T-cell (primary cell): ENCODE measurements around the gene ZNRF3. TPM values are rescaled to one million over a fixed set of nuclear protein-coding genes. Genes with fewer than 3 reads are reported as not detected.
A peak's percentile ranks its signal among the peaks of the same experiment; 100 is the strongest.
"Not testable (repeated sequence)": the region's sequence is repeated elsewhere in the genome, so short reads cannot be mapped to it uniquely, and the experiment has no call there.

Experiments
- ATAC-seq, 4 experiments: fragments of 200-7000 bp in 3 of 4; fragments of 150-1000 bp in 1 of 4; cut with Tn5 transposase; replicated peaks in 1 of 4; 1 replicate in 3 of 4; 2 replicates in 1 of 4; pipeline ENCODE4 v1.10.0; 2021; ENCODE audit warnings: moderate library complexity in 3 of 4, mild to moderate bottlenecking in 2 of 4, moderate number of reproducible peaks in 1 of 4
- CTCF ChIA-PET, 2 donors: fragments of 300-600 bp; sonication (Branson Sonifier 250); formaldehyde crosslinking; loops; one replicate each; lab custom pipeline; 2022; ENCODE audit warnings: antibody characterized with exemption in 2 of 2; lab: Charles Lee
- POLR2A ChIA-PET, 2 donors: fragments of 300-600 bp; sonication (Branson Sonifier 250); formaldehyde crosslinking; loops; one replicate each; lab custom pipeline; 2022; ENCODE audit warnings: antibody characterized with exemption in 2 of 2; lab: Charles Lee
- DNase-seq, 35 experiments: peaks; one replicate each; pipeline versions ENCODE4 v3.0.0 to v3.0.0-alpha.2; 2013 to 2023
- H3K27ac ChIP-seq: one replicate; pipeline ENCODE4 v1.5.1; 2013; ENCODE audit warnings: low read length
- H3K27me3 ChIP-seq, 2 experiments: replicated peaks in 1 of 2; 1 replicate in 1 of 2; 2 replicates in 1 of 2; pipeline versions ENCODE4 v1.6.1 to v1.7.0; 2013; ENCODE audit warnings: low read length in 1 of 2, mixed read lengths in 1 of 2; ENCODE audit not compliant: control insufficient read depth in 2 of 2, insufficient read depth in 2 of 2; ENCODE audit errors: extremely low read depth in 1 of 2
- H3K36me3 ChIP-seq, 2 donors: 1 replicate in 1 of 2; 2 replicates in 1 of 2; pipeline versions ENCODE4 v1.6.1 to v1.7.0; 2013; ENCODE audit warnings: low read length in 1 of 2; ENCODE audit not compliant: control insufficient read depth in 2 of 2, insufficient read depth in 1 of 2; ENCODE audit errors: extremely low read depth in 1 of 2
- H3K4me1 ChIP-seq, 2 experiments: 1 replicate in 1 of 2; 2 replicates in 1 of 2; pipeline versions ENCODE4 v1.6.1 to v1.7.0; 2013; ENCODE audit warnings: low read length in 2 of 2, mixed read lengths in 1 of 2; ENCODE audit not compliant: insufficient read depth in 2 of 2, control insufficient read depth in 1 of 2; ENCODE audit errors: extremely low read depth in 1 of 2
- H3K4me3 ChIP-seq, 2 donors: 1 replicate in 1 of 2; 2 replicates in 1 of 2; pipeline versions ENCODE4 v1.5.1 to v1.7.0; 2013; ENCODE audit warnings: mild to moderate bottlenecking in 2 of 2, low read length in 1 of 2, moderate library complexity in 1 of 2; ENCODE audit not compliant: control insufficient read depth in 1 of 2; ENCODE audit errors: extremely low read depth in 1 of 2
- H3K9me3 ChIP-seq: 2 replicates; pipeline ENCODE4 v1.7.0; 2013
- H3K27ac Mint-ChIP-seq, 2 donors: one replicate each; pipeline ENCODE4 v1.8.0; 2020 to 2021; ENCODE audit warnings: mild to moderate bottlenecking in 2 of 2, mixed read lengths in 2 of 2
- H3K27me3 Mint-ChIP-seq, 2 donors: one replicate each; pipeline ENCODE4 v1.8.0; 2021 to 2022; ENCODE audit warnings: mixed read lengths in 2 of 2
- H3K36me3 Mint-ChIP-seq: one replicate; pipeline ENCODE4 v1.8.0; 2021; ENCODE audit warnings: mixed read lengths
- H3K4me1 Mint-ChIP-seq, 3 donors: one replicate each; pipeline ENCODE4 v1.8.0; 2020 to 2022; ENCODE audit warnings: mixed read lengths in 3 of 3, mild to moderate bottlenecking in 1 of 3
- H3K4me3 Mint-ChIP-seq, 3 donors: one replicate each; pipeline ENCODE4 v1.8.0; 2020 to 2022; ENCODE audit warnings: mild to moderate bottlenecking in 3 of 3, mixed read lengths in 3 of 3, moderate library complexity in 3 of 3
- H3K9me3 Mint-ChIP-seq, 3 donors: one replicate each; pipeline ENCODE4 v1.8.0; 2020 to 2022; ENCODE audit warnings: mixed read lengths in 3 of 3
- WGBS: methylation state at CpG from one replicate; pipeline ENCODE4 v1.1.5; 2013; ENCODE audit warnings: missing lambda C conversion rate; ENCODE audit not compliant: insufficient coverage; 5-methylcytosine and 5-hydroxymethylcytosine counted together
- total RNA-seq, 35 experiments: library from RNA in 6 of 35; stranded (reverse) in 6 of 35; fragments of 120-200 nt in 1 of 35; gene quantifications; one replicate each; pipeline versions ENCODE4 v1.2.1 to v1.2.4 and lab custom pipeline; 2013 to 2026

ZNRF3 gene
- total RNA-seq, 5 donors from 2014 or later (not counting 1 experiment from before 2014, with no cell fraction given): 0.70 to 2.1 (median 1.1) TPM

- POLR2A ChIA-PET: no interaction called here
- H3K36me3 Mint-ChIP-seq: peaks cover 7% of the 10 kb centered on the region
Observed at GRCh38 chr22:28867191-28867590, 16.2 kb upstream of the ZNRF3 start.

GRCh38 chr22:28868389-28868788, 15.0 kb upstream of the ZNRF3 start:
- not testable (repeated sequence) for H3K9me3 Mint-ChIP-seq

More at GRCh38 chr22:28867191-28867590, 16.2 kb upstream of the ZNRF3 start:
- H3K9me3 Mint-ChIP-seq: no peaks in the 10 kb centered on the region
- CTCF ChIA-PET: interaction anchor here in 1 of 2 donors (0.7 kb wide), 1 partner anchor 77 kb away, joined by 8 read pairs; no protein-coding TSS in a partner anchor
- no peaks in the 10 kb centered on the region for H3K4me1 Mint-ChIP-seq
- no peak for ATAC-seq
- Histone ChIP-seq H3K36me3 (no peaks in the 10 kb centered on the region), H3K27ac (no peak overlapping the region), H3K4me3 (no peak overlapping the region), H3K9me3 (no peaks in the 10 kb centered on the region), H3K4me1 (no peaks in the 10 kb centered on the region), H3K27me3 (peaks cover 0 to 14% of the 10 kb centered on the region in 2 experiments)
- H3K4me3 Mint-ChIP-seq: no peak overlapping the region
- no peak for DNase-seq
- peaks cover 0 to 7% of the 10 kb centered on the region in 2 donors for H3K27me3 Mint-ChIP-seq
- H3K27ac Mint-ChIP-seq: no peak overlapping the region
- 70% methylated on average over 3 of the region's 3 CpGs for WGBS

GRCh38 chr22:28869736-28870135, 13.6 kb upstream of the ZNRF3 start:
- ChIA-PET POLR2A (no interaction called here), CTCF (no interaction called here)
- H3K36me3 Mint-ChIP-seq: peaks cover 3% of the 10 kb centered on the region
- no peaks in the 10 kb centered on the region for H3K9me3 Mint-ChIP-seq
- no peak for ATAC-seq
- H3K4me3 ChIP-seq: no peak overlapping the region
- peaks cover 0 to 2% of the 10 kb centered on the region in 2 experiments for H3K27me3 ChIP-seq
- H3K27me3 Mint-ChIP-seq: peaks cover 0 to 4% of the 10 kb centered on the region in 2 donors
- H3K4me1 Mint-ChIP-seq: peaks cover 3 to 6% (median 4%) of the 10 kb centered on the region in 3 donors
- no peak for DNase-seq
- no peak overlapping the region for H3K27ac ChIP-seq
- no CpG with 5 or more reads among the region's 2 CpGs for WGBS
- no peak overlapping the region for H3K4me3 Mint-ChIP-seq
- H3K4me1 ChIP-seq: no peaks in the 10 kb centered on the region
- H3K27ac Mint-ChIP-seq: no peak overlapping the region
- no peaks in the 10 kb centered on the region for H3K9me3 ChIP-seq
- no peaks in the 10 kb centered on the region for H3K36me3 ChIP-seq

More at GRCh38 chr22:28868389-28868788, 15.0 kb upstream of the ZNRF3 start:
- H3K4me3 ChIP-seq, H3K4me3 Mint-ChIP-seq, H3K9me3 ChIP-seq, H3K4me1 ChIP-seq, ATAC-seq, H3K27ac Mint-ChIP-seq, H3K36me3 Mint-ChIP-seq, POLR2A ChIA-PET, H3K4me1 Mint-ChIP-seq, H3K27ac ChIP-seq, H3K36me3 ChIP-seq, CTCF ChIA-PET, H3K27me3 Mint-ChIP-seq: not testable (repeated sequence)
- peaks cover 0 to 12% of the 10 kb centered on the region in 2 experiments for H3K27me3 ChIP-seq
- WGBS: 71% methylated on average over 1 of the region's 8 CpGs
- DNase-seq: peak in 1 of 35 experiments; percentile 8

- Histone ChIP-seq H3K4me3 (no peak overlapping the region), H3K27ac (no peak overlapping the region), H3K9me3 (no peaks in the 10 kb centered on the region), H3K27me3 (no peaks in the 10 kb centered on the region), H3K36me3 (no peaks in the 10 kb centered on the region), H3K4me1 (no peaks in the 10 kb centered on the region)
- ChIA-PET POLR2A (no interaction called here), CTCF (no interaction called here)
- Mint-ChIP-seq H3K9me3 (no peaks in the 10 kb centered on the region), H3K36me3 (no peaks in the 10 kb centered on the region), H3K27me3 (no peaks in the 10 kb centered on the region), H3K4me1 (peaks cover 3 to 6% (median 4%) of the 10 kb centered on the region in 3 donors), H3K4me3 (no peak overlapping the region), H3K27ac (no peak overlapping the region)
- WGBS: no CpG with 5 or more reads among the region's 3 CpGs
- ATAC-seq (no peak), DNase-seq (no peak)
Observed at GRCh38 chr22:28873183-28873963, 10.0 kb upstream of the ZNRF3 start.

- ATAC-seq (no peak), DNase-seq (no peak)
- Mint-ChIP-seq H3K4me1 (peaks cover 3 to 6% (median 4%) of the 10 kb centered on the region in 3 donors), H3K4me3 (no peak overlapping the region), H3K27me3 (no peaks in the 10 kb centered on the region), H3K9me3 (no peaks in the 10 kb centered on the region), H3K36me3 (no peaks in the 10 kb centered on the region), H3K27ac (no peak overlapping the region)
- H3K27me3 ChIP-seq: no peaks in the 10 kb centered on the region
- no peaks in the 10 kb centered on the region for H3K4me1 ChIP-seq
- ChIA-PET CTCF (interaction anchor here in 1 of 2 donors (0.6 kb wide), 1 partner anchor 405 kb away, joined by 5 read pairs; no protein-coding TSS in a partner anchor), POLR2A (interaction anchor here in 1 of 2 donors (0.6 kb wide), 1 partner anchor 12 kb away, joined by 10 read pairs; no protein-coding TSS in a partner anchor)
- no peaks in the 10 kb centered on the region for H3K9me3 ChIP-seq
- no peak overlapping the region for H3K27ac ChIP-seq
- H3K4me3 ChIP-seq: no peak overlapping the region
- WGBS: 100% methylated on average over 1 of the region's 3 CpGs
- no peaks in the 10 kb centered on the region for H3K36me3 ChIP-seq
Observed at GRCh38 chr22:28874061-28874460, 9.3 kb upstream of the ZNRF3 start.

GRCh38 chr22:28874811-28875320, 8.5 kb upstream of the ZNRF3 start:
- no peak overlapping the region for H3K27ac Mint-ChIP-seq
- Histone ChIP-seq H3K4me1 (no peaks in the 10 kb centered on the region), H3K36me3 (no peaks in the 10 kb centered on the region), H3K4me3 (no peak overlapping the region), H3K27me3 (no peaks in the 10 kb centered on the region), H3K9me3 (no peaks in the 10 kb centered on the region), H3K27ac (no peak overlapping the region)
- no peak overlapping the region for H3K4me3 Mint-ChIP-seq
- H3K4me1 Mint-ChIP-seq: peaks cover 3 to 6% (median 6%) of the 10 kb centered on the region in 3 donors
- DNase-seq (no peak), ATAC-seq (no peak)
- H3K27me3 Mint-ChIP-seq: no peaks in the 10 kb centered on the region
- no peaks in the 10 kb centered on the region for H3K9me3 Mint-ChIP-seq
- 100% methylated on average over 1 of the region's 2 CpGs for WGBS
- CTCF ChIA-PET: interaction anchor here in 1 of 2 donors (0.6 kb wide), 1 partner anchor 404 kb away, joined by 5 read pairs; no protein-coding TSS in a partner anchor
- POLR2A ChIA-PET: no interaction called here
- H3K36me3 Mint-ChIP-seq: no peaks in the 10 kb centered on the region
